Panc1 (cell line): ENCODE measurements around the gene GORAB.

Experiments
- CTCF ChIP-seq: fragments of 450-650 bp; IDR thresholded peaks from 2 replicates; pipeline ENCODE4 v1.5.1; 2017; ENCODE audit warnings: mild to moderate bottlenecking
- REST ChIP-seq, 2 experiments: IDR thresholded peaks; 2 replicates each; pipeline ENCODE4 v1.6.1; 2011 to 2012; ENCODE audit warnings: low read depth in 2 of 2, control low read depth in 1 of 2, low read length in 1 of 2, mild to moderate bottlenecking in 1 of 2, moderate library complexity in 1 of 2; ENCODE audit not compliant: insufficient read depth in 1 of 2

GRCh38 chr1:170531758-170532657 lies at the start of gene GORAB:
- no peak for TF ChIP-seq REST (IDR thresholded peaks at IDR 0.05; ENCODE audit: insufficient read depth in 1 of 2, low read depth in 2 of 2, low read length in 1 of 2)
- no peak for TF ChIP-seq CTCF
